SK-N-SH (cell line): Measurements from ENCODE around the gene ZNF211. TPM values are rescaled to one million over a fixed set of nuclear protein-coding genes. Genes with fewer than 3 reads are reported as not detected.

Experiments
- CTCF ChIA-PET: fragments of 300-600, 350-600 bp; formaldehyde crosslinking; extraction: SDS; loops from one replicate; lab custom pipeline; 2021; lab: Yijun Ruan, JAX
- POLR2A ChIA-PET: fragments of 350-600 bp; sonication (Branson Sonifier 250); formaldehyde crosslinking; extraction: SDS; loops from one replicate; lab custom pipeline; 2020; ENCODE audit warnings: antibody characterized with exemption, inconsistent platforms; lab: Yijun Ruan, JAX
- DNase-seq: peaks from one replicate; pipeline ENCODE4 v3.0.0; 2012
- H2AFZ ChIP-seq: fragments of 200-600 bp; sonication (generic); 2 replicates; pipeline ENCODE4 v1.8.1; 2016; ENCODE audit warnings: antibody characterized with exemption, mild to moderate bottlenecking, low read depth
- H3F3A ChIP-seq: fragments of 200-600 bp; sonication (generic); replicated peaks from 2 replicates; pipeline ENCODE3; 2016; ENCODE audit warnings: antibody characterized with exemption, mild to moderate bottlenecking; ENCODE audit not compliant: insufficient read depth
- H3K27ac ChIP-seq, 2 experiments: fragments of 200-500 bp in 1 of 2; fragments of 200-600 bp in 1 of 2; sonication (Bioruptor generic) in 1 of 2; sonication (generic), shearing (Covaris generic) in 1 of 2; 2 replicates each; pipeline versions ENCODE4 v1.5.1 to v1.6.1; 2014 to 2016; ENCODE audit warnings: low read depth in 2 of 2, inconsistent platforms in 1 of 2, low read length in 1 of 2, mild to moderate bottlenecking in 1 of 2, mixed read lengths in 1 of 2
- H3K27me3 ChIP-seq: fragments of 200-600 bp; sonication (generic), shearing (Covaris generic); 2 replicates; pipeline ENCODE4 v1.6.1; 2016; ENCODE audit warnings: mixed run types; ENCODE audit not compliant: insufficient read depth
- H3K36me3 ChIP-seq, 2 experiments: fragments of 200-500 bp in 1 of 2; fragments of 200-600 bp in 1 of 2; sonication (Bioruptor generic) in 1 of 2; sonication (generic) in 1 of 2; replicated peaks in 1 of 2; 2 replicates each; pipeline versions ENCODE3 to v1.5.1; 2014 to 2016; ENCODE audit warnings: low read length in 1 of 2, mild to moderate bottlenecking in 1 of 2; ENCODE audit not compliant: insufficient read depth in 2 of 2, control insufficient read depth in 1 of 2
- H3K4me1 ChIP-seq, 2 experiments: fragments of 200-500 bp in 1 of 2; fragments of 200-600 bp in 1 of 2; sonication (Bioruptor generic) in 1 of 2; sonication (generic), shearing (Covaris generic) in 1 of 2; 2 replicates each; pipeline versions ENCODE4 v1.5.1 to v1.6.1; 2014 to 2016; ENCODE audit warnings: low read depth in 1 of 2, low read length in 1 of 2, mixed run types in 1 of 2; ENCODE audit not compliant: insufficient read depth in 2 of 2, control insufficient read depth in 1 of 2
- H3K4me2 ChIP-seq: fragments of 200-600 bp; sonication (generic), shearing (Covaris generic); 2 replicates; pipeline ENCODE4 v1.6.1; 2017; ENCODE audit warnings: mixed run types
- H3K4me3 ChIP-seq, 2 experiments: fragments of 200-500 bp in 1 of 2; fragments of 200-600 bp in 1 of 2; sonication (Bioruptor generic) in 1 of 2; sonication (generic), shearing (Covaris generic) in 1 of 2; 2 replicates each; pipeline versions ENCODE4 v1.5.1 to v1.8.1; 2014 to 2016; ENCODE audit warnings: low read depth in 2 of 2, inconsistent platforms in 1 of 2, low read length in 1 of 2, mild to moderate bottlenecking in 1 of 2, mixed read lengths in 1 of 2, moderate library complexity in 1 of 2
- H3K79me2 ChIP-seq: fragments of 200-600 bp; sonication (generic); 2 replicates; pipeline ENCODE4 v1.8.1; 2017; ENCODE audit warnings: mild to moderate bottlenecking; ENCODE audit not compliant: insufficient read depth
- H3K9ac ChIP-seq: fragments of 200-600 bp; sonication (generic); 2 replicates; pipeline ENCODE4 v1.6.1; 2017; ENCODE audit warnings: mixed run types
- H3K9me2 ChIP-seq: fragments of 200-600 bp; sonication (generic); 2 replicates; pipeline ENCODE4 v1.6.1; 2017; ENCODE audit warnings: mixed run types
- H3K9me3 ChIP-seq: fragments of 200-600 bp; sonication (generic); 2 replicates; pipeline ENCODE4 v1.6.1; 2017; ENCODE audit warnings: mixed run types, mild to moderate bottlenecking, moderate library complexity
- H4K20me1 ChIP-seq: fragments of 200-600 bp; sonication (generic); 2 replicates; pipeline ENCODE4 v1.6.1; 2017; ENCODE audit warnings: mild to moderate bottlenecking, mixed run types; ENCODE audit not compliant: insufficient read depth
- EZH2phosphoT487 ChIP-seq: fragments of 200-600 bp; sonication (generic); IDR thresholded peaks from 2 replicates; pipeline ENCODE4 v1.6.1; 2017; ENCODE audit warnings: low read depth, mixed run types, mild to moderate bottlenecking, antibody characterized with exemption, moderate library complexity, borderline replicate concordance
- FOXJ3 ChIP-seq: sonication (generic); formaldehyde crosslinking; IDR thresholded peaks from 2 replicates; pipeline ENCODE4 v1.5.1; 2020; ENCODE audit warnings: mild to moderate bottlenecking, missing genetic modification reagents
- FOXM1 ChIP-seq: IDR thresholded peaks from 2 replicates; pipeline ENCODE4 v1.4.0; 2012; ENCODE audit warnings: low read depth, mild to moderate bottlenecking
- GATA2 ChIP-seq: sonication (generic); formaldehyde crosslinking; IDR thresholded peaks from 2 replicates; pipeline ENCODE4 v1.5.0; 2020; ENCODE audit warnings: mild to moderate bottlenecking, missing genetic modification reagents
- IRF3 ChIP-seq: fragments of 150-350 bp; IDR thresholded peaks from 2 replicates; pipeline ENCODE4 v1.6.1; 2016; ENCODE audit warnings: mild to moderate bottlenecking, low read depth, low read length
- MAX ChIP-seq: IDR thresholded peaks from 2 replicates; pipeline ENCODE4 v1.4.0; 2012; ENCODE audit warnings: low read depth
- NFIC ChIP-seq: IDR thresholded peaks from 2 replicates; pipeline ENCODE4 v1.4.0; 2012; ENCODE audit warnings: borderline replicate concordance
- NRF1 ChIP-seq: IDR thresholded peaks from 2 replicates; pipeline ENCODE4 v1.6.1; 2012; ENCODE audit warnings: low read depth, mild to moderate bottlenecking, low read length
- PBX3 ChIP-seq: IDR thresholded peaks from 2 replicates; pipeline ENCODE4; 2012
- POLR2AphosphoS5 ChIP-seq: IDR thresholded peaks from 2 replicates; pipeline ENCODE4 v1.6.1; 2012; ENCODE audit warnings: low read depth, low read length
- RAD21 ChIP-seq: IDR thresholded peaks from 2 replicates; pipeline ENCODE4 v1.6.1; 2012; ENCODE audit warnings: mild to moderate bottlenecking, low read length
- RXRA ChIP-seq: IDR thresholded peaks from 2 replicates; pipeline ENCODE4 v1.4.0; 2012; ENCODE audit warnings: low read depth, mild to moderate bottlenecking, borderline replicate concordance
- TAF1 ChIP-seq: IDR thresholded peaks from 2 replicates; pipeline ENCODE4 v1.6.1; 2012; ENCODE audit warnings: low read depth, mild to moderate bottlenecking, low read length, moderate library complexity, borderline replicate concordance
- TCF12 ChIP-seq: IDR thresholded peaks from 2 replicates; pipeline ENCODE4 v1.4.0; 2012
- YY1 ChIP-seq: IDR thresholded peaks from 2 replicates; pipeline ENCODE4 v1.4.0; 2012; ENCODE audit warnings: low read depth, mild to moderate bottlenecking
- WGBS: methylation state at CpG from one replicate; pipeline ENCODE4 v1.1.6; 2017; ENCODE audit warnings: low lambda C conversion rate; 5-methylcytosine and 5-hydroxymethylcytosine counted together
- polyA plus RNA-seq, 3 experiments: library from polyadenylated mRNA; depleted of rRNA; stranded (reverse); fragments of >200 nt; gene quantifications; 2 replicates each; pipeline ENCODE4 v1.2.3, GENCODE V29; 2012
- TF ChIP-seq, protein P1 (sequence below): fragments of 200-600 bp; sonication (generic); IDR thresholded peaks from 2 replicates; pipeline ENCODE4 v1.6.1; 2017; ENCODE audit warnings: antibody characterized with exemption, mild to moderate bottlenecking, moderate library complexity
- TF ChIP-seq, protein P2 (sequence below): IDR thresholded peaks from 2 replicates; pipeline ENCODE4 v1.6.1; 2012; ENCODE audit warnings: mild to moderate bottlenecking, low read depth, low read length, moderate library complexity

Gene ZNF211
- polyA plus RNA-seq, 1 of the 3 experiments (the other 2 are of a cell fraction), result 8.6 TPM

GRCh38 chr19:57667228-57667627, 34.3 kb downstream of the ZNF211 start:
- no peak for DNase-seq
- ChIA-PET CTCF (no interaction called here), POLR2A (no interaction called here)
- Histone ChIP-seq H3K36me3 (no peaks in the 10 kb centered on the region), H4K20me1 (no peaks in the 10 kb centered on the region), H3F3A (no peaks in the 10 kb centered on the region), H3K4me1 (peaks cover 0 to 6% of the 10 kb centered on the region in 2 experiments; a peak in 1 of 4 replicates), H3K27me3 (no peaks in the 10 kb centered on the region), H3K79me2 (no peaks in the 10 kb centered on the region), H3K9me2 (no peaks in the 10 kb centered on the region), H2AFZ (no peak overlapping the region), H3K27ac (no peak overlapping the region), H3K4me2 (no peak overlapping the region), H3K9me3 (no peaks in the 10 kb centered on the region), H3K4me3 (no peak overlapping the region), H3K9ac (no peak overlapping the region)
- WGBS, result 24% methylated on average over 1 of the region's 1 CpG
- TF ChIP-seq, protein P1, sequence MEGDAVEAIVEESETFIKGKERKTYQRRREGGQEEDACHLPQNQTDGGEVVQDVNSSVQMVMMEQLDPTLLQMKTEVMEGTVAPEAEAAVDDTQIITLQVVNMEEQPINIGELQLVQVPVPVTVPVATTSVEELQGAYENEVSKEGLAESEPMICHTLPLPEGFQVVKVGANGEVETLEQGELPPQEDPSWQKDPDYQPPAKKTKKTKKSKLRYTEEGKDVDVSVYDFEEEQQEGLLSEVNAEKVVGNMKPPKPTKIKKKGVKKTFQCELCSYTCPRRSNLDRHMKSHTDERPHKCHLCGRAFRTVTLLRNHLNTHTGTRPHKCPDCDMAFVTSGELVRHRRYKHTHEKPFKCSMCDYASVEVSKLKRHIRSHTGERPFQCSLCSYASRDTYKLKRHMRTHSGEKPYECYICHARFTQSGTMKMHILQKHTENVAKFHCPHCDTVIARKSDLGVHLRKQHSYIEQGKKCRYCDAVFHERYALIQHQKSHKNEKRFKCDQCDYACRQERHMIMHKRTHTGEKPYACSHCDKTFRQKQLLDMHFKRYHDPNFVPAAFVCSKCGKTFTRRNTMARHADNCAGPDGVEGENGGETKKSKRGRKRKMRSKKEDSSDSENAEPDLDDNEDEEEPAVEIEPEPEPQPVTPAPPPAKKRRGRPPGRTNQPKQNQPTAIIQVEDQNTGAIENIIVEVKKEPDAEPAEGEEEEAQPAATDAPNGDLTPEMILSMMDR, result no peak
- TF ChIP-seq, protein P2, sequence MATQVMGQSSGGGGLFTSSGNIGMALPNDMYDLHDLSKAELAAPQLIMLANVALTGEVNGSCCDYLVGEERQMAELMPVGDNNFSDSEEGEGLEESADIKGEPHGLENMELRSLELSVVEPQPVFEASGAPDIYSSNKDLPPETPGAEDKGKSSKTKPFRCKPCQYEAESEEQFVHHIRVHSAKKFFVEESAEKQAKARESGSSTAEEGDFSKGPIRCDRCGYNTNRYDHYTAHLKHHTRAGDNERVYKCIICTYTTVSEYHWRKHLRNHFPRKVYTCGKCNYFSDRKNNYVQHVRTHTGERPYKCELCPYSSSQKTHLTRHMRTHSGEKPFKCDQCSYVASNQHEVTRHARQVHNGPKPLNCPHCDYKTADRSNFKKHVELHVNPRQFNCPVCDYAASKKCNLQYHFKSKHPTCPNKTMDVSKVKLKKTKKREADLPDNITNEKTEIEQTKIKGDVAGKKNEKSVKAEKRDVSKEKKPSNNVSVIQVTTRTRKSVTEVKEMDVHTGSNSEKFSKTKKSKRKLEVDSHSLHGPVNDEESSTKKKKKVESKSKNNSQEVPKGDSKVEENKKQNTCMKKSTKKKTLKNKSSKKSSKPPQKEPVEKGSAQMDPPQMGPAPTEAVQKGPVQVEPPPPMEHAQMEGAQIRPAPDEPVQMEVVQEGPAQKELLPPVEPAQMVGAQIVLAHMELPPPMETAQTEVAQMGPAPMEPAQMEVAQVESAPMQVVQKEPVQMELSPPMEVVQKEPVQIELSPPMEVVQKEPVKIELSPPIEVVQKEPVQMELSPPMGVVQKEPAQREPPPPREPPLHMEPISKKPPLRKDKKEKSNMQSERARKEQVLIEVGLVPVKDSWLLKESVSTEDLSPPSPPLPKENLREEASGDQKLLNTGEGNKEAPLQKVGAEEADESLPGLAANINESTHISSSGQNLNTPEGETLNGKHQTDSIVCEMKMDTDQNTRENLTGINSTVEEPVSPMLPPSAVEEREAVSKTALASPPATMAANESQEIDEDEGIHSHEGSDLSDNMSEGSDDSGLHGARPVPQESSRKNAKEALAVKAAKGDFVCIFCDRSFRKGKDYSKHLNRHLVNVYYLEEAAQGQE, result peak; percentile 85

DNA sequence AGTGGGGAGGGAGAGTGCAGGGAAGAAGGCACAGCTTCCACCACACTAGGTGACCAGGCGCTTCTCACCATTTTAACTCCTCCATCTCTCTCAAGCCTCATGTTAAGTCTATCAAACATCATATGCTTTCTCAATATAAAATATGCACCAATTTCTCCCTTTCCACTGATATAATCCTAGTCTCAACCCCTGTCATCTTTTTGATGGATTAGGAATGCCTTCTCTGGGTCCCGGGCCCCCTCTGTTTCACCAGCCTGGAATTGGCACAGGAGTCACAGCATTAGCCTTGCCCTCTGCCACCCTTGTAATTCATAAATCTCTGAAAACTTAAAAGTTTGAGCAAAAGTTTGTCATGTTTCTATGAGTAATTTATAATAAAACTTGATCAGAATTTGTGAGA, 35.7 kb downstream of the ZNF211 start, which contains the start of gene ZSCAN4:
ZSCAN4 (plus strand) TSS at position 301 of the 400 bp plus-strand sequence. CDS start 7,211 bp downstream, outside the sequence.
- no peak for TF ChIP-seq TAF1
- no peak for TF ChIP-seq PBX3
- no peak for TF ChIP-seq GATA2 (CRISPR knock-in tag)
- TF ChIP-seq NFIC, result no peak
- TF ChIP-seq FOXM1, result no peak
- TF ChIP-seq IRF3, result no peak
- no peak for TF ChIP-seq NRF1
- TF ChIP-seq EZH2phosphoT487, result no peak
- no peak for TF ChIP-seq FOXJ3 (CRISPR knock-in tag)
- no peak for TF ChIP-seq TCF12
- TF ChIP-seq RAD21, result no peak
- TF ChIP-seq RXRA, result no peak
- TF ChIP-seq POLR2AphosphoS5, result no peak
- TF ChIP-seq MAX, result no peak
- TF ChIP-seq YY1, result no peak
- WGBS, result 55% methylated on average over 2 of the region's 2 CpGs
- H3K4me2 ChIP-seq, result no peak within 1 kb of the TSS
- H3K9ac ChIP-seq, result no peak within 1 kb of the TSS
- H4K20me1 ChIP-seq, result no peaks in the 10 kb centered on the region
- H3K4me3 ChIP-seq, result no peak within 1 kb of the TSS
- no peak within 1 kb of the TSS for H3K27ac ChIP-seq
- H2AFZ ChIP-seq, result no peak within 1 kb of the TSS
- no peak for DNase-seq
- no peaks in the 10 kb centered on the region for H3F3A ChIP-seq
- no peaks in the 10 kb centered on the region for H3K79me2 ChIP-seq
- H3K4me1 ChIP-seq, result peaks cover 0 to 6% of the 10 kb centered on the region in 2 experiments; a peak in 1 of 4 replicates
- H3K36me3 ChIP-seq, result no peaks in the 10 kb centered on the region
- ChIA-PET CTCF (no interaction called here), POLR2A (no interaction called here)
- no peaks in the 10 kb centered on the region for H3K9me2 ChIP-seq
- no peaks in the 10 kb centered on the region for H3K27me3 ChIP-seq
- H3K9me3 ChIP-seq, result no peaks in the 10 kb centered on the region
